ENCODE measurements around the gene DPAGT1.
A peak's percentile ranks its signal among the peaks of the same experiment; 100 is the strongest.

DNA sequence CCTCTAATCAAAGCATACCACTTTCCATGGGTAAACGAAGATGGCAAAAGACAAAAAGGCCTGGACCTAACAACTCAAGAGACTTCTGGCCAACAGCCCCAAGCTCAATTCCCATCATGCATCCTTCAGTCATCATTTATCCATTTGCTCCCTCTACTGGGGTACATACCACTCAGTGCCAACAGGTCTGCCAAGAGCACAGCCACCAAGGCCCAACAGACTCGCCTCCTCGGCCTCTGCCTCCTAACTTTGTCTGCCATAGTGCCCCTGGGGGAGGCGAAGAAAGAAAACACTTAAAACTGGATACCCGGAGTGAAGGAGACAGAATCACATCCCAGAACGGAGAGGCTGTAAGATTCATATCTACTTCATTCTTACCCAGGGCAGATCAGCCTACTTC lies 45.8 kb downstream of the DPAGT1 start:
- TF ChIP-seq, protein P1, sequence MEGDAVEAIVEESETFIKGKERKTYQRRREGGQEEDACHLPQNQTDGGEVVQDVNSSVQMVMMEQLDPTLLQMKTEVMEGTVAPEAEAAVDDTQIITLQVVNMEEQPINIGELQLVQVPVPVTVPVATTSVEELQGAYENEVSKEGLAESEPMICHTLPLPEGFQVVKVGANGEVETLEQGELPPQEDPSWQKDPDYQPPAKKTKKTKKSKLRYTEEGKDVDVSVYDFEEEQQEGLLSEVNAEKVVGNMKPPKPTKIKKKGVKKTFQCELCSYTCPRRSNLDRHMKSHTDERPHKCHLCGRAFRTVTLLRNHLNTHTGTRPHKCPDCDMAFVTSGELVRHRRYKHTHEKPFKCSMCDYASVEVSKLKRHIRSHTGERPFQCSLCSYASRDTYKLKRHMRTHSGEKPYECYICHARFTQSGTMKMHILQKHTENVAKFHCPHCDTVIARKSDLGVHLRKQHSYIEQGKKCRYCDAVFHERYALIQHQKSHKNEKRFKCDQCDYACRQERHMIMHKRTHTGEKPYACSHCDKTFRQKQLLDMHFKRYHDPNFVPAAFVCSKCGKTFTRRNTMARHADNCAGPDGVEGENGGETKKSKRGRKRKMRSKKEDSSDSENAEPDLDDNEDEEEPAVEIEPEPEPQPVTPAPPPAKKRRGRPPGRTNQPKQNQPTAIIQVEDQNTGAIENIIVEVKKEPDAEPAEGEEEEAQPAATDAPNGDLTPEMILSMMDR (conservative IDR thresholded peaks at IDR 0.05), result 0 out of 2 replicates have a peak, but pooled peaks have one; percentile 31
- no peak for TF ChIP-seq EZH2 (IDR thresholded peaks at IDR 0.05; ENCODE audit: low read depth)

Measured in PC-9 (cell line).